NCI-H2029 treated with DMSO at 0.1 percent for 48 hours (cell line): ENCODE results near the gene MSL1.
"Not testable (repeated sequence)": the region's sequence is repeated elsewhere in the genome, so short reads cannot be mapped to it uniquely, and the experiment has no call there.

ENCODE experiments used
- DNase-seq: peaks from one replicate; lab custom pipeline; 2025; lab: John Stamatoyannopoulos, UW

Gene MSL1

DNA sequence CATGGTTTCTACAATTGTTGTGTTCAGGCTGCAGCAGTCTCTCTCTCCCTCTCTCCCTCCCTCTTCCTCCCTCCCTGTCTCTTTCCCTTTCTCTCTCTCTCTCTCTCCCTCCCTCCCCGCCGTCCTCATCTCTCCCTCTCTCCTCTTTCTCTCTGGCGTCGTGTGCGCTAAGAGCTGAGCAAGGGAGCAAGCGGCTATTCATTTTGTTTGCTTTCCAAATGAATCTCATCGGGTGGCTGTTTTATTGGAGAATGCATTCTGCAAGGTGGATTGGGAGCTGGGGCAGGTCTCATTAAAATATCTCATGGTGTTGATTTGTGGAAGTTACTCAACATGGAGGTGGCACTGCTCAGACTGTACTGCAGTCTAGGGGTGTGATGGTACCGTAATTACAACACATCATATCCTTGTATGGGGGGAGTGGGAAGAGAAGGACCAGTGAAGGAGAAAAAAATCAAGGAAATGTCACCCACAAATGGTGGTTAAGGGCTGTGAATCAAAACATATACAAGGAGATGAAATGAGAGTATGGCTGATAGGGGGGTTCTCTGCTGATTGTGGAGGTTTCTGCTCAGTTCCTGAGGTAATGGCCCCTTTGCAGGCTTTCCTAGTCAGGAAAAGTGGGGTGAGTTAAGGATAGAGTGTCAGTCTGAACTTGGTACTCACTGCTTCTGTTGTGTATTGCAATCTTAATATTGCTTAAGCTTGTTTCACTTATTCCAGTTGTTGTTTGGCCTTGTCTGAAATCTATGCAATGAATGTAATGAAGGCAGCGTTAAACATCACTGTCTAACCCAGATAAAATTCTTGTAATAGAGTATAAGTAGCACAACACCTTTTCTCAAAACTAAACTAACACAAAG, 2.7 kb downstream of the MSL1 start:
- DNase-seq, result peak; percentile 10

DNA sequence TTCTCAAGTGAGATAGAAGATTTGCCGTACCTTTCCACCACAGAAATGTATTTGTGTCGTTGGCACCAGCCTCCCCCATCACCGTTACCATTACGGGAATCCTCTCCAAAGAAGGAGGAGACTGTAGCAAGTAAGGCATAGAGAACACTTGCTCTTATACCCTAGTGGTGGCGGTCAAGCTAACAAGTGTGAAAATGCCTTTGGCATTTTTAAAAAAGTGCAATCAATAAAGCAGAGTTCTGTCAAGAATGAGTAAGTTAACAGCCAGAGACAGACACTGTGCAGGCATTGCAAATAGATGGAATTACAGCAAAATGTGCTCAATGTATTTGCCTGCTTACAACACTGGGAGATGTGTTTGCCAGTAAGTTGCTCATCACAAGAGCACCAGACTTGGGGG, 7.7 kb downstream of the MSL1 start:
- no peak for DNase-seq

GRCh38 chr17:40130352-40131042, 8.7 kb downstream of the MSL1 start:
- no peak for DNase-seq

DNA sequence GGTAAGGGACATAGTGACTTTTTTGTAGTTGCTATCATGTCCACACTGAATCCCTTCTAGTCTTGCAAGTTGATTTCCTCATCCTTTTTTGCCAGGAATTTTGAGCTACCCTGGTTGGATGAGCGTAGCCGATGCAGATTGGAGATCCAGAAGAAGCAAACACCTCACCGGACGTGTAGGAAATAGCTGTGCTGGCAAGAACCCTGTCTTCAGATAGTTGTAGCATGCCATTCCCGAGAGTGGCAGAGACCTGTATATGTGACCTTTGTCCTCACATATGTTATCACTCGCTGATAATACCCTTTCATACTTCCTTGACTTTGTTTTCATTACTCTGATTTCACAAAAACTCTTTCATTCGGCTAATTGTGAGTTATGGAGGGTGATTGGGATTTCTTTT, 12.4 kb downstream of the MSL1 start:
- no peak for DNase-seq

GRCh38 chr17:40135817-40136216, 14.0 kb downstream of the MSL1 start:
- no peak for DNase-seq

DNA sequence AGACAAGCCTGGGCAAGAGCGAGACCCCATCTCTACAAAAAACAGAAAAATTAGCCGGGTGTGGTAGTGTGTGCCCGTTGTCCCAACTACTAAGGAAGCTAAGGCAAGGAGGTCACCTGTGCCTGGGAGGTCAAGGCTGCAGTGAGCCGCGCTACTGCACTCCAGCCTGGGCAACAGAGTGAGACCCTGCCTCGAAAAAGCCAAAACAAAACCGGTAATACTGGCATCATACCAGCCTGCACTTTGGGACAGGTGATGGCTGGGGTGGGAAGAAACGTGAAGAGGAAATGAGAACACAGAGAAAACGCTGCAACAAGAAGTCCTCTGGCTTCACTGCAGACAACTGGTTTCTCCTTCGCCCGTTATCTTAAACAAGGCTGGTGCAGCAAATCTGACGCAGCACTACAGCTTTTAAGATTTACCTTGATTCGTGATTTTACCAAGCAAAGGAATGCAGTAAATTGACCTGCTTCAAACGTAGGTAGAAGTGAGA, 17.8 kb downstream of the MSL1 start:
- no peak for DNase-seq

- DNase-seq, result not testable (repeated sequence)
Measured at GRCh38 chr17:40143166-40143565, 21.4 kb downstream of the MSL1 start.

GRCh38 chr17:40145476-40145875, 23.7 kb downstream of the MSL1 start:
- DNase-seq, result no peak

DNA sequence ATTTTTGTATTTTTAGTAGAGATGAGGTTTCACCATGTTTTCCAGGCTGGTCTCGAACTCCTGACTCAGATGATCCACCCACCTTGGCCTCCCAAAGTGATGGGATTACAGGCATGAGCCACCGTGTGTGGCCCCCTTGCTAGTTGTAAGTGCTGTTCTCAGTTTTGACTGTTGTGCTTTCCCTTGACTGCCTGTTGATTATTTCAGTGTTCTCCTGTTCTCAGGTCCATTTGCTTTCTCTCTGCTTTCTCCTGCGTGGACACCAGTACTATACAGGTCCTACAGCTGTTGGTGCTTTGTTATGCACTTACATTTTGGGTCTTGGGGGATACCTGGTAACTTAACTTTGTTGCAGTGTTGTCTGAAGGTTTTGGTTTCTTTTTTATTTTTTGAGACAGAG, 26.8 kb downstream of the MSL1 start:
- no peak for DNase-seq

- no peak for DNase-seq
Measured at GRCh38 chr17:40150276-40150675, 28.5 kb downstream of the MSL1 start.

DNA sequence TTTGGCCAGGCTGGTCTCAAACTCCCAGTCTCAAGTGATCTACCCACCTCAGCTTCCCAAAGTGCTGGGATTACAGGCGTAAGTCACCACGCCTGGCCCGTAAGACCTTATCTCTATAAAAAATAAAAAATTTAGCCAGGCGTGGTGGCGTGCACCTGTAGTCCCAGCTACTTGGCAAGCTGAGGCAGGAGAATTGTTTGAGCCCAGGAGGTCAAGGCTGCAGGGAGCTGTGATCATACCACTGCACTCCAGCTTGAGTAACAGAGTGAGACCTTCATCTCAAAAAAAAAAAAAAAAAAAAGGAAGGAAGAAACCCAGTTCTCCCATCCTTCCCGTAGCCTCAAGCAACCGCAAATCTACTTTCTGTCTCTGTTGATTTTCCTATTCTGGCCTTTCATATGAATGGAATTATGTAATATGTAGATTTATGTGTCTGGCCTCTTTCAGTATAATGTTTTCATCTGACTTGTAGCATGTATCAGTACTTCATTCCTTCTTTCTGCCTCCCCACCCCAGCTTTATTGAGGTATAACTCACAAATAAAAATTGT, 29.7 kb downstream of the MSL1 start:
- DNase-seq, result no peak

DNA sequence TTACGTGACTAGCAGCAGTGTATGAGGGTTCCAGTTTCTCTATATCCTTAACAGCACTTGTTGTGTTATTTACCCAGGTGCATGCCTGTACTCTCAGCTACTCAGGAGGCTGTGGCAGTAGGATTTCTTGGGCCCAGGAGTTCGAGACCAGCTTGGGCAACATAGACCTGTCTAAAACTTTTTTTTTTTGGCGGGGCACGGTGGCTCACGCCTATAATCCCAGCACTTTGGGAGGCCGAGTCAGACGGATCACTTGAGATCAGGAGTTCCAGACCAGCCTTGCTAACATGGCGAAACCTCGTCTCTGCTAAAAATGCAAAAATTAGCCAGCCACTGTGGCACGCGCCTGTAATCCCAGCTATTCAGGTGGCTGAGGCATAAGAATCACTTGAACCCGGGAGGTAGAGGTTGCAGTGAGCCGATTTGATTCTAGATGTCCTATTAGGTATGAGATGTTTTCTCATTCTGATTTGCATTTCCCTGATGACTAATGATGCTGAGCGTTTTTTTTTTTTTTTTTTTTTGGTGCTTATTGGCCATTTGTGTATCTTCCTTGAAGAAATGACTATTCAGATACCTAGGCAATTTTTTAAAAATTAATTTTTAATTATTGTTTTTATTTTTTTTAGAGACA, 31.9 kb downstream of the MSL1 start:
- no peak for DNase-seq

- DNase-seq, result no peak
Measured at GRCh38 chr17:40157973-40158372, 36.2 kb downstream of the MSL1 start.

DNA sequence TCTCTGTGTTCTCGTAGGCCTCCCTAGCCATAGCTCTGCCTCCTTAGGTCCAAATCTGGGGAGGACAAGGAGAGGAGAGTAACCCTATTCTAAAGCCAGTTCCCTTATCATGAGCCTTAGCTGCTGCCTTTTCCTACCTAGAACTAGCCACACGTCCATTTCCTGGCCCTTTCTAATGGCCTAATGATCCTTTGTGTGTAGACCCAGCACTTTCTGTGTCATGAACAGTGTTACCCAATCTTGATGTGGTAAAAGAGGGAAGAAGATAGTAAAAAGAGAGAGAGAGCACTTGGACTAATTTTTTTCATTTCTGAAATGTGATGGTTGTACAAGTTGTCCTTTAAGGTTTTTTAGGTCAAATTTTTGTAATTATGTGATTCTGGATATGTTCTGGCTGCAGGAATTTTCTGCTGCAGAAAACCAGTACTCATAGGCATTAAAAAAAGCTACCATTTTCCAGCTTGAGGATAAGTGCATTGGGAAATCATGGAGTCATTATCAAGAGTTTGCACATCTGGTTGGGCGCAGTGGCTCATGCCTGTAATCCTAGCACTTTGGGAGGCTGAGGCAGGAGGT, 36.8 kb downstream of the MSL1 start:
- DNase-seq, result no peak

- DNase-seq, result no peak
Measured at GRCh38 chr17:40159456-40159855, 37.7 kb downstream of the MSL1 start.

GRCh38 chr17:40167685-40168261, 46.0 kb downstream of the MSL1 start:
- no peak for DNase-seq

DNA sequence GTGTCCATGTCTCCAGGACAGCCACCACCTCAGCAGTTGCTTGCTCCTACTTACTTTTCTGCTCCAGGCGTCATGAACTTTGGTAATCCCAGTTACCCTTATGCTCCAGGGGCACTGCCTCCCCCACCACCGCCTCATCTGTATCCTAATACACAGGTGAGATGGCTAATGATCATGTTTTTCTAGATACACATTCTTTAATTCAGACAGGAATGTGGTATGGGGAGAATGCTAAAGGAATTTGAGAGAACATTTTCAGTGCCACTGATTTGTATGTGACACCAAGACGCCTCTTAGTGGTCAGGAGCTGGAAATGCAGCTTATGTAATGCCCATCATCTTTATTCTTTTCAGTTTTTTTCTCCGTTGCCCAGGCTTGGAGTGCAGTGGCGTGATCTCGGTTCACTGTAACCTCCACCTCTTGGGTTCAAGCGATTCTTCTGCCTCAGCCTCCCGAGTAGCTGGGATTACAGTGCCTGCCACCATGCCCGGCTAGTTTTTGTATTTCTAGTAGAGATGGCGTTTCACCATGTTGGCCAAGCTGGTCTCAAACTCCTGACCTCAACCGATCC, 46.6 kb downstream of the MSL1 start:
- DNase-seq, result peak; percentile 22

GRCh38 chr17:40170325-40170724, 48.6 kb downstream of the MSL1 start:
- DNase-seq, result no peak

GRCh38 chr17:40171750-40172149, 50.0 kb downstream of the MSL1 start:
- no peak for DNase-seq

DNA sequence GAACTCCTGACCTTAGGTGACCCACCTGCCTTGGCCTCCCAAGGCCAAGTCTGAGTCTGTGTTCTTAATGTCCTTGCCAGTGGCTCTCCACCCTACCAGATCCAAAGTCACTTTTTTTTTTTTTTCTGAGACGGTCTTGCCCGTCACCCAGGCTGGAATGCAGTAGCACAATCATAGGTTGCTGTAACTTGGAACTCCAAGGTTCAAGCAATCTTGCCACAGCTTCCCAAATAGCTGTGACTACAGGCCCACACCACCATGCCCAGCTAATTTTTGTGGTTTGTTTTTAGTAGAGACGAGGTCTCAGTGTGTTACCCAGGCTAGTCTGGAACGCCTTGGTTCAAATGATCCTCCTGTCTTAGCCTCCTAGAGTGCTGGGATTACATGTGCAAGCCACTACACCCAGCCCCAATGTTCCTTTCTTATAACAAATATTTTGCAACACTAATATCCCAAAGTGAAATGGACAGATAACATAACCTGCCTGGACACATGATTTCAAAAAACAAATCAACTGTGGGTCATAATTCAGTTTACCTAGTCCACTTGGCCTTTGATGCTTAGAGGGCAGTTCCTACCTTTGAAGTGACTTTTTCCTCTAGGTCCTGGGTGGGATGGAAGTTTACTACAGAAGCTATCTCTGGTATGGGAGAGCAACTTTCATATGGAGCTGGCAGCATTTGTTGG, 51.5 kb downstream of the MSL1 start:
- DNase-seq, result no peak

- DNase-seq, result no peak
Measured at GRCh38 chr17:40173778-40174135, 52.0 kb downstream of the MSL1 start.
